GM21381 (cell line): ENCODE data around the gene DOCK7.
"Not testable (repeated sequence)": the region's sequence is repeated elsewhere in the genome, so short reads cannot be mapped to it uniquely, and the experiment has no call there.

Experiments used
- ATAC-seq: cut with Tn5 transposase; IDR thresholded peaks from one replicate; pipeline ENCODE4 v1.9.1; 2021; ENCODE audit warnings: mild to moderate bottlenecking, moderate library complexity; ENCODE audit not compliant: unreplicated experiment

DOCK7 gene

GRCh38 chr1:62610588-62610987 is 77.6 kb downstream of the DOCK7 start:
- ATAC-seq, result not testable (repeated sequence)

DNA sequence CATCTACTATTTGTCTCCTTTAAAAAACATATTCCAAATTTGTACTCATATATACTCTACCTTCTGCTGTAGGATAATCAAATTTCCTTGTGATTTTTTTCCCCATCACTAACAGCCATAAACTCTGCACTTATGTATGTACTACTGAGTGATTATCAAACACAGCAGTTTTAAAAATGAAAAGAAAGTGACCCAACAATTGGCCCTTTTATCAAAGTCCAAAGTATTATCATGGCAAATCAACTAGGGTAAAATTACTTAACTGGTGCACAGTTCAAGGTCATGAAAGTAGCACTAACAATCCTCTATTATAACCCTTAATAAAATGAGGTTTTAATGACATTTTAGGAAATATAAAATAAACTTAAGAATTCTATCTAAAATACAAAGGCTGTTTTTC is 79.3 kb downstream of the DOCK7 start:
- no peak for ATAC-seq

DNA sequence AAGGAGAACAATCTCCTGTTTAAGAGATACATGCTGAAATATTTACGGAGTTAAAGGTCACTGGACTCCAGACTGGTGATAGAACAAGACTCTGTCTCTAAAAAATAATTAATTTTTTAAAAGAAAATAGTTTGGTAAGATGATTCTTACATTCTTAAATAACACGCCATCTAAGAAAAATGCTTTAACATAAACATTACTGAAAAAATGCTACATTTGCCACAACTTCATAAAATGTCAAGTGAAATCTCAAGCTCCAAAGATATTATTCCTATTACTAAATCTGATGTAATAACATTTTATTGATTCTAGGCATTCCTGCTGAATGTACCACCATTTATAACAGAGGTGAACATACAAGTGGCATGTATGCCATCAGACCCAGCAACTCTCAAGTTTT is 86.7 kb downstream of the DOCK7 start:
- ATAC-seq, result no peak

DNA sequence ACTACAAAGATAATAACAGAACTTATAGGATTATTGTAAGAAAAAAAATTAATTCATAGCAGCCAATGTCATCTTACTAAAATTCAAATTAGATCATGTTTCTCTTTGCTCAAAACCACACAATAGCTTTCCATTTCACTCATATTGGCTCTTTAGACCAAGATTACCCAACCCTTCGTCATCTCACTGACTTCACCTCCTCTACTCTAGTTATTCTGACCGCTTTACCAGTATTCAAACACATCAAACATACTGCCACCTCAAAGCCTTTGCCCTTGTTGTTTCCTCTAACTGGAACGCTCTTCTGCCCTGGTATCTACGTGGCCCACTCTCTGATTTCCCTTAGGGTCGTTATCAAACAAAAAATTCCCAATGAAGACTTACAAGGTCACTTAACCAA is 89.1 kb downstream of the DOCK7 start:
- no peak for ATAC-seq

GRCh38 chr1:62597281-62597680 is 90.9 kb downstream of the DOCK7 start, which contains the start of gene ANGPTL3:
Gene ANGPTL3 (plus strand): TSS chr1:62597520. CDS start chr1:62597567, 47 bp downstream.
- no peak for ATAC-seq

- no peak for ATAC-seq
These were observed 92.5 kb downstream of the DOCK7 start for GRCh38 chr1:62595647-62596046.

- no peak for ATAC-seq
These were observed 94.3 kb downstream of the DOCK7 start for GRCh38 chr1:62593825-62594394.

DNA sequence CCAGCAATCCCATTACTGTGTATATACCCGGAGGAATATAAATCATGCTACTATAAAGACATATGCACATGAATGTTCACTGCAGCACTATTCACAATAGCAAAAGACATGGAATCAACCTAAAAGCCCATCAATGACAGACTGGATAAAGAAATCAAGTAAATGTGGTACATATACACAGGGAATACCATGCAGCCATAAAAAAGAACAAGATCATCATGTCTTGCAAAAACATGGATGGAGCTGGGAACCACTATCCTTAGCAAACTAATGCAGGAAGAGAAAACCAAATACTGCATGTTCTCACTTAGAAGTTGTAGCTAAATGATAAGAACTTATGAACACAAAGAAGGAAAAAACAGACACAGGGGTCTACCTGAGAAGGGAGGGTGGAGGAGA is 97.2 kb downstream of the DOCK7 start:
- ATAC-seq, result no peak

DNA sequence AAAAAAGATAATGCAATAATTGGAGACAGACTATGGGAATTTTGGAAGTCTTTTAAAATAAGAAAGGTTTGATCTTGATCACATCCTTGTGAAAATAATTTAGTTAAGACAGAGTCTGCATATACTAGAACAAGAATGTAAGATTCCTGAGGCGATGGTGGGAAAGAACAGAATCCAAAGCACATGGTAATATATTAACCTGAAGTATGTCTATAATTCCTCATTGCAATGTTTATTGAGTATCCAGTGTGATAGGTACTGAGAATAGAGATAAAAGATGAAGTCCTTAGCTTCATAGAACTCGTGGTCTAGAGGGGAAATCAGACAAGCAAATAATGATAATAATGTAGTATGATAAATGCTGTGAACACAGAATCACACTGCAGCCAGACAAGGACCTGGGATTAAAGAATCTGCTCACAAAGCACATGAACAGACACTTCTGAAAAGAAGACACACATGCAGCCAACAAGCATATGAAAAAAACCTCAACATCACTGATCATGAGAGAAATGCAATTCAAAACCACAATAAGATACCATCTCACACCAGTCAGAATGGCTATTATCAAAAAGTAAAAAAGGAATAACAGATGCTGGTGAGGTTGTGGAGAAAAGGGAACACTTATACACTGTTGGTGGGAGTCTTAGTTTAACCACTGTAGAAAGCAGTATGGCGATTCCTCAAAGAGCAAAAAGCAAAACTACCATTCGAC is 97.8 kb downstream of the DOCK7 start:
- no peak for ATAC-seq

DNA sequence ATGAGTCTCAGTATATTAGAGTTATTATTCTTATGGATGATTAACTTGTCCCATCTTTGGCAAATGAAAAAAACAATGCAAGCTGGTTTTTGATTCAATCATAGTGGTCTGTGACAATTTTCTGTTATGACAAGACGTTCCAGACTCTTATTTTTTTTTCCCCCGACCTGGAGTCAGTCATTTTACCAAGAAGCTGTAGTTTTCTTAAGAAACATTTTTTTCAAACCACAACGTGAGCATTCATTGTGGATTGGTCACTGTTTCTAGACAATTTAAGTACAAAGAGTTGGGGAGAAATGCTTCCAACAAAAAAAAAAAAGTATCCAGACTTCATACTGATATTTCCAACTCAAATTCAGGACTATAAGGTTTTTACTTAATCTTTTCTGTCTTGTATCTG is 98.9 kb downstream of the DOCK7 start:
- no peak for ATAC-seq

DNA sequence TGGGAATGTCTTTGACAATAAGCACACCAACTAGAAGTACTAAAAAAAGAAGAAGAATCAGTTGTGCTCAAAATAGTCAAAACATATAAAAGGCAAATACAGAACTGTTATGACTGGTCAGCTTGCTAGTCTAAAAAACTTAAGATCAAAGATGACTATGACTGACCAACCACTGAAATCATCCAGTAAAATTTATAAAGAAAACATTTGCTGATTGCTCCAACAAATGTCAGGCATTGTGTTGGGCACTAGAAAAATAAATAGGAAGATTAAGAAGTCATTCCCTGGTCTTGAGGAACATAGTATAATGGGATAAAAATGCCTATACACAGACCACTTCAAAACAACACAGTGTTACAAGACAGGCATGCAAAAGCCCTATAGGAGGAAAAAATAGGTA is 100.2 kb downstream of the DOCK7 start:
- no peak for ATAC-seq

GRCh38 chr1:62585469-62586155 is 102.6 kb downstream of the DOCK7 start:
- ATAC-seq, result no peak

DNA sequence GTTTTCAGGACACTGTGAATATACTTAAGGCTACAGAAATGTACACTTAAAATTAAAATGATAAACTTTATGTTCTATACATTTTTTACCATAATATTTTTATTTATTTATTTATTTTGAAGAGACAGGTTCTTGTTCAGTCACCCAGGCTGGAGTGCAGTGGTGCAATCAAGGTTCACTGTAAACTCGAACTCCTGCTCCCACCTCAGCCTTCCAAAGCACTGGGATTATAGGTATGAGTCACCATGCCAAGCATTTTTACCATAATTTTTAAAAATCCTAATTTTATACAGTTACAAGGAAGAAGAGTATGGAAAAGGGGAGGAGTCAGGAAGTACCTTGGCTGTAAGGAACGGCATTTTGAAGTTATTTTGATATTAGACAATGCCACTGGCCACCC is 114.5 kb downstream of the DOCK7 start:
- no peak for ATAC-seq

DNA sequence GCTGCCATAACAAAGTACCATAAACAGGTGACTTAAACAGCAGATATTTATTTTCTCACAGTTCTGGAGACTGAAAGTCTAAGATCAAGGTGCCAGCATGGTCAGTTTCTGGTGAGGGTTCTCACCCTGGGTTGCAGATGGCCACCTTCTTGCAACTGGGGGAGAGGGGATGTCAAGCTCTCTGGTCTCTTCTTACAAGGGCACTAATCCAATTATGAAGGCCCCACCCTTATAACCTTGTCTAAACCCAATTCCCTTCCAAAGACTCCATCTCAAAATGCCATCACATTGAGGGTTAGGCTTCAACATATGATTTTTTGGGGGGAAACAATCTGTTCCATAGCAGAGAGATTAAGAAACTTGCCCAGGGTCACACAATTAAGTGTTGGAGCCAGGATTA is 115.7 kb downstream of the DOCK7 start:
- ATAC-seq, result no peak

DNA sequence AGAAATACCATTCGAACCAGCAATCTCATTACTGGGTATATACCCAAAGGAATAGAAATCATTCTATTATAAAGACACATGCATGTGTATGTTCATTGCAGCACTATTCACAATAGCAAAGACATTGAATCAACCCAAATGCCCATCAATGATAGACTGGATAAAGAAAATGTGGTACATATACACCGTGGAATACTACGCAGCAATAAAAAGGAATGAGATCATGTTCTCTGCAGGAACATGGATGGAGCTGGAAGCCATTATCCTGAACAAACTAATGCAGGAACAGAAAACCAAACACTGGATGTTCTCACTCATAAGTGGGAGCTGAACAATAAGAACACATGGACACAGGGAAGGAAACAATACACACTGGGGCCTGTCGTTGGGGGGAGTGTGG is 116.7 kb downstream of the DOCK7 start:
- not testable (repeated sequence) for ATAC-seq

- ATAC-seq, result not testable (repeated sequence)
These were observed 120.3 kb downstream of the DOCK7 start for GRCh38 chr1:62567926-62568325.

- ATAC-seq, result not testable (repeated sequence)
These were observed 121.0 kb downstream of the DOCK7 start for GRCh38 chr1:62567182-62567581.

DNA sequence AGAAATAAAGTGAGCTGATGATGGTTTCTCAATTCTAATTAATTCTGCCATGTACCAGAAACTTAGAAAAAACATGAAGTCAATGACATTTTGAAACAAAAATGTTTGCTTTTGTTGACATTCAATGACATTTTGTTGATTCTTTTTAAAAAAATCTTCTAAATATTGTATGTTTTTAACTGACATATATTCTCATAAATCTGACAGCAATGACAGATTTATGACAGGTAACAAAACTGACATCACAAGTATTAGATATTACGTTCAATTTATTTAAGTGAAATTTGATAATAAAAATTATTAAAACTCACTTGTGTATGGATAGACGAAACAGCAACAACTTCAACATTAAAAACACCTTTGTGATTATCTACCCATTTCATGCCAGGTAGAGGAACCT is 126.9 kb downstream of the DOCK7 start:
- ATAC-seq, result no peak

DNA sequence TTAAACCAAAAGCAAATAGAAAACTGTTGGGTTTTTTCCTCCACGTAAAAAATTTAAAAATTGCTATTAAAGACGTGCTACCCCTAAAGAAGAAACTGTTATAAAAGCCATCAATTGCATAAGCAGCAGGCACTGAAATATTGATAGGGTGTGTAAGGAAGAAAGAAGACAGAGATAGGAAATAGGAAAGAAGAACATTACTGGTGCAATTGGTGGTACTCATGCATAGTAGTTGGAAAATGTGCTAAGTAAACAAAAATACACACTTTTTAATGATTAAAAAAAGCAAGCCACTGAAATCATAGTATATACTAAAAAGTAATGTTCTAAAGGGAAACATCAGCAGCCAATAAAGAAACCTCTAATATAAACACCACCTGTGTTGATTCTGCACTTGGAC is 143.6 kb downstream of the DOCK7 start:
- ATAC-seq, result no peak

GRCh38 chr1:62541048-62541447 is 147.1 kb downstream of the DOCK7 start:
- ATAC-seq, result no peak

DNA sequence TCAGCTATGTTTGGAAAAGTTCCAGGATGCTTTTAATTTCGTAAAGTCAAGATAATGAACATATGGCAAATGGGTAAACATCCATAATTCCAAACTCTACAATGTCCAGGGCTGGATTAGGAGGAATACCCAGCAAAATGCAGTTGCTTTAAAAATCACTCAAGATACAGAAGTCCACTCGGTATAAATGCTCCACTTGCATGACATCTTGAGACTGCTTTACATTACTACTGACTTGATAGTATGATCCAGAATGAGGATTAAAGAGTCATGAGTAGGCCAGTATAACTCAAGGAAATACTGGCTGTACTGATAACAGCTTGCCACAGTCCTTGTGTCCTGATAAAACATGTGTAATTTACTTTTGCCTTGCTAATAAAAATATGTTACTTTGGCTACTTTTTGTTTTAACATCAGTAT is 149.1 kb downstream of the DOCK7 start:
- no peak for ATAC-seq

DNA sequence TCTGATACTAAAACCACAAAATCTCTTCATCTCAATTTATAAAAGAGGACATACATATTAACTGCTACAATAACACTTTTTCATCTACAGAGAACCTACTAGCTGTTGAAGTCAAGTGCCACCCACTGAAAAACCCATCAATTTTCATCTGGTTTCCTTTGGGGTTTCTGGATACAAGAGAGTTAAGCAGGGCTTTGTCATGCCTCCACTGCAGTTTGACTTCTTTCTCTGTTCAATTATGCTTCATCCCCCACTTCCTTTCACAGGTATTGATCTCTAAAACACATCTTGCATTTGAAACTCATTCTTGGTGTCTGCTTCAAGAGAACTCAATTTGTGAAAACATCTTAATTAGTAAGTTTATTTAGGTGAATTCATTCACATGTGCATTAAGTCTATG is 151.3 kb downstream of the DOCK7 start:
- no peak for ATAC-seq
